H1 (cell line): ENCODE data around the gene VCX.

Experiments used
- E2F6 ChIP-seq: IDR thresholded peaks from 2 replicates; pipeline ENCODE4 v1.6.1; 2012; ENCODE audit warnings: inconsistent platforms
- KDM1A ChIP-seq: fragments of 200-600, 300-600 bp; sonication (generic); IDR thresholded peaks from 2 replicates; pipeline ENCODE4 v1.7.1; 2016; ENCODE audit warnings: mild to moderate bottlenecking, low read length, borderline replicate concordance

GRCh38 chrX:7889135-7889534 lies 46.2 kb downstream of the VCX start:
- no peak for TF ChIP-seq E2F6
- TF ChIP-seq KDM1A = no peak
